ENCODE measurements around the gene DNAJB9.

- TF ChIP-seq ATF2 (tag by site-specific recombination; IDR thresholded peaks at IDR 0.05; ENCODE audit: low read depth) (no peak), CTCF (tag by site-specific recombination; IDR thresholded peaks at IDR 0.05) (no peak)
These were observed 16.6 kb downstream of the DNAJB9 start for GRCh38 chr7:108586274-108586710.
